Forelimb muscle (tissue), 1 donor: ENCODE results near the gene GPRC5C. TPM values are rescaled to one million over a fixed set of nuclear protein-coding genes. Genes with fewer than 3 reads are reported as not detected.

Experiments
- DNase-seq: peaks from one replicate; pipeline ENCODE4 v3.0.0-alpha.2; 2013; ENCODE audit warnings: low read depth
- polyA plus RNA-seq: library from polyadenylated mRNA; unstranded; fragments of 120-200 nt; gene quantifications from one replicate; pipeline ENCODE4 v1.2.1, GENCODE V29; 2013; ENCODE audit not compliant: insufficient read length

The GPRC5C gene
- polyA plus RNA-seq, 1 donor, result 38.7 TPM

GRCh38 chr17:74452841-74453661, 21.2 kb downstream of the GPRC5C start:
- DNase-seq, result no peak

GRCh38 chr17:74453665-74454196, 21.8 kb downstream of the GPRC5C start:
- DNase-seq, result no peak

GRCh38 chr17:74454197-74455024, 22.5 kb downstream of the GPRC5C start:
- DNase-seq, result no peak

GRCh38 chr17:74455025-74455545, 23.2 kb downstream of the GPRC5C start:
- DNase-seq, result no peak

GRCh38 chr17:74455821-74456220, 23.9 kb downstream of the GPRC5C start:
- DNase-seq, result no peak

- DNase-seq, result no peak
Observed at GRCh38 chr17:74457146-74457819, 25.4 kb downstream of the GPRC5C start.

- DNase-seq, result no peak
Observed at GRCh38 chr17:74457820-74458166, 25.9 kb downstream of the GPRC5C start.

GRCh38 chr17:74458835-74459234, 26.9 kb downstream of the GPRC5C start:
- DNase-seq, result no peak

GRCh38 chr17:74459622-74460021, 27.7 kb downstream of the GPRC5C start:
- no peak for DNase-seq

GRCh38 chr17:74460241-74460640, 28.4 kb downstream of the GPRC5C start:
- DNase-seq, result no peak

- no peak for DNase-seq
Observed at GRCh38 chr17:74460996-74461395, 29.1 kb downstream of the GPRC5C start.

GRCh38 chr17:74461611-74462010, 29.7 kb downstream of the GPRC5C start:
- DNase-seq, result no peak

- no peak for DNase-seq
Observed at GRCh38 chr17:74464730-74465377, 33.0 kb downstream of the GPRC5C start.

- DNase-seq, result no peak
Observed at GRCh38 chr17:74465378-74466110, 33.7 kb downstream of the GPRC5C start.

- no peak for DNase-seq
Observed at GRCh38 chr17:74466111-74466827, 34.4 kb downstream of the GPRC5C start, which contains the start of gene CD300A. Gene CD300A, plus strand, starts transcription at chr17:74466634. Its CDS starts 70 bp downstream, at chr17:74466704.

GRCh38 chr17:74466828-74467184, 34.9 kb downstream of the GPRC5C start:
- no peak for DNase-seq

- no peak for DNase-seq
Observed at GRCh38 chr17:74467221-74467951, 35.5 kb downstream of the GPRC5C start.

GRCh38 chr17:74471341-74471740, 39.5 kb downstream of the GPRC5C start:
- DNase-seq, result no peak

GRCh38 chr17:74472890-74473289, 41.0 kb downstream of the GPRC5C start:
- DNase-seq, result no peak
